Muscle of leg (tissue), 11 donors: ENCODE results near the gene PPP1R3E. TPM values are rescaled to one million over a fixed set of nuclear protein-coding genes. Genes with fewer than 3 reads are reported as not detected.

Experiments used
- DNase-seq: peaks from one replicate; pipeline ENCODE4 v3.0.0; 2013
- H3K27ac ChIP-seq: one replicate; pipeline ENCODE4 v1.5.1; 2013; ENCODE audit warnings: mild to moderate bottlenecking, low read length, control low read depth
- H3K27me3 ChIP-seq: one replicate; pipeline ENCODE4 v1.6.1; 2013; ENCODE audit warnings: low read length; ENCODE audit not compliant: control insufficient read depth, insufficient read depth
- H3K36me3 ChIP-seq: one replicate; pipeline ENCODE4 v1.6.1; 2013; ENCODE audit warnings: low read length; ENCODE audit not compliant: control insufficient read depth, insufficient read depth
- H3K4me1 ChIP-seq: one replicate; pipeline ENCODE4 v1.6.1; 2013; ENCODE audit warnings: low read length; ENCODE audit not compliant: control insufficient read depth, insufficient read depth
- H3K4me3 ChIP-seq: one replicate; pipeline ENCODE4 v1.5.1; 2013; ENCODE audit warnings: low read length, control low read depth
- H3K9me3 ChIP-seq: replicated peaks from 2 replicates; pipeline ENCODE4 v1.6.1; 2013; ENCODE audit warnings: low read depth, low read length; ENCODE audit not compliant: control insufficient read depth
- WGBS: methylation state at CpG from one replicate; pipeline ENCODE4 v1.1.5; 2013; ENCODE audit warnings: missing lambda C conversion rate; ENCODE audit not compliant: insufficient coverage; 5-methylcytosine and 5-hydroxymethylcytosine counted together
- polyA plus RNA-seq, 8 donors: library from polyadenylated mRNA; unstranded; fragments of 120-200 nt; gene quantifications; one replicate each; pipeline versions ENCODE4 v1.2.1 to v1.2.3, GENCODE V29; 2013; ENCODE audit warnings: inconsistent platforms in 1 of 8, low replicate concordance in 1 of 8; ENCODE audit not compliant: insufficient read length in 8 of 8, insufficient read depth in 1 of 8
- total RNA-seq: library from RNA; stranded (reverse); fragments of 120-200 nt; gene quantifications from one replicate; pipeline ENCODE4 v1.2.4, GENCODE V29; 2013

Gene PPP1R3E
- total and polyA plus RNA-seq, 9 donors = 7.5 to 19.2 (median 12.0) TPM

GRCh38 chr14:23249824-23250223 lies 52.8 kb downstream of the PPP1R3E start:
- whole genome bisulfite sequencing = 94% methylated on average over 2 of the region's 6 CpGs
- no peaks in the 10 kb centered on the region for H3K36me3 ChIP-seq
- H3K27ac ChIP-seq = no peak overlapping the region
- no peak overlapping the region for H3K4me3 ChIP-seq
- no peaks in the 10 kb centered on the region for H3K9me3 ChIP-seq
- peaks cover 2% of the 10 kb centered on the region for H3K27me3 ChIP-seq
- DNase-seq = no peak
- no peaks in the 10 kb centered on the region for H3K4me1 ChIP-seq

GRCh38 chr14:23248601-23249000 lies 54.1 kb downstream of the PPP1R3E start:
- Histone ChIP-seq H3K4me1 (no peaks in the 10 kb centered on the region), H3K36me3 (no peaks in the 10 kb centered on the region), H3K9me3 (no peaks in the 10 kb centered on the region), H3K4me3 (no peak overlapping the region), H3K27me3 (peaks cover 2% of the 10 kb centered on the region), H3K27ac (no peak overlapping the region)
- no peak for DNase-seq
- no CpG with 5 or more reads among the region's 7 CpGs for WGBS

Other genes starting within 250 kb of the PPP1R3E start
- gene CDH24, start 245.3 kb downstream of the PPP1R3E start, total RNA-seq = 2.1 TPM
- gene CDH24, start 245.3 kb downstream of the PPP1R3E start, polyA plus RNA-seq = 1 to 10 TPM; 3.0 to 6.8 (median 5.0) TPM
- gene ACIN1, start 207.7 kb downstream of the PPP1R3E start, total RNA-seq = 72.5 TPM
- gene ACIN1, start 207.7 kb downstream of the PPP1R3E start, polyA plus RNA-seq = 100 to 1,000 TPM; 121 to 157 (median 135) TPM
- gene C14orf119, start 207.4 kb downstream of the PPP1R3E start, total RNA-seq = 46.0 TPM
- gene C14orf119, start 207.4 kb downstream of the PPP1R3E start, polyA plus RNA-seq = 10 to 100 TPM; 47.4 to 68.2 (median 54.6) TPM
- not detected for gene CIROP, start 197.9 kb downstream of the PPP1R3E start, total RNA-seq
- gene CIROP, start 197.9 kb downstream of the PPP1R3E start, polyA plus RNA-seq = not detected
- 0.13 TPM for gene CEBPE, start 183.6 kb downstream of the PPP1R3E start, total RNA-seq
- under 1 TPM; 0.12 to 0.33 (median 0.16) TPM for gene CEBPE, start 183.6 kb downstream of the PPP1R3E start, polyA plus RNA-seq
- 4.2 TPM for gene SLC7A8, start 119.2 kb downstream of the PPP1R3E start, total RNA-seq
- gene SLC7A8, start 119.2 kb downstream of the PPP1R3E start, polyA plus RNA-seq = 10 to 100 TPM in 2 of 8 donors, 1 to 10 TPM in 6; 2.6 to 10.6 (median 5.0) TPM
- gene RNF212B, start 64.9 kb downstream of the PPP1R3E start, total RNA-seq = not detected
- gene RNF212B, start 64.9 kb downstream of the PPP1R3E start, polyA plus RNA-seq = under 1 TPM in 1 of 8 donors, not detected in 7; 0.52 TPM
- gene HOMEZ, start 16.7 kb downstream of the PPP1R3E start, total RNA-seq = 8.6 TPM
- gene HOMEZ, start 16.7 kb downstream of the PPP1R3E start, polyA plus RNA-seq = 10 to 100 TPM in 5 of 8 donors, 1 to 10 TPM in 3; 8.9 to 12.6 (median 11.1) TPM
- gene BCL2L2, start 4.0 kb upstream of the PPP1R3E start, total RNA-seq = 15.1 TPM
- 10 to 100 TPM; 26.1 to 39.3 (median 31.6) TPM for gene BCL2L2, start 4.0 kb upstream of the PPP1R3E start, polyA plus RNA-seq
- gene PABPN1, start 18.6 kb upstream of the PPP1R3E start, total RNA-seq = 58.2 TPM
- gene PABPN1, start 18.6 kb upstream of the PPP1R3E start, polyA plus RNA-seq = 100 to 1,000 TPM; 103 to 134 (median 123) TPM
- 15.5 TPM for gene SLC22A17, start 50.0 kb upstream of the PPP1R3E start, total RNA-seq
- 10 to 100 TPM; 18.2 to 26.8 (median 20.3) TPM for gene SLC22A17, start 50.0 kb upstream of the PPP1R3E start, polyA plus RNA-seq
- gene EFS, start 62.3 kb upstream of the PPP1R3E start, total RNA-seq = 20.8 TPM
- 10 to 100 TPM; 35.1 to 51.4 (median 45.4) TPM for gene EFS, start 62.3 kb upstream of the PPP1R3E start, polyA plus RNA-seq
- not detected for gene IL25, start 70.0 kb upstream of the PPP1R3E start, total RNA-seq
- not detected for gene IL25, start 70.0 kb upstream of the PPP1R3E start, polyA plus RNA-seq
- gene CMTM5, start 74.2 kb upstream of the PPP1R3E start, total RNA-seq = 1.1 TPM
- 1 to 10 TPM in 6 of 8 donors, under 1 TPM in 2; 0.88 to 4.5 (median 2.5) TPM for gene CMTM5, start 74.2 kb upstream of the PPP1R3E start, polyA plus RNA-seq
- gene MYH6, start 105.4 kb upstream of the PPP1R3E start, total RNA-seq = 0.66 TPM
- 1 to 10 TPM; 3.4 to 7.2 (median 4.4) TPM for gene MYH6, start 105.4 kb upstream of the PPP1R3E start, polyA plus RNA-seq
- 124 TPM for gene MYH7, start 132.8 kb upstream of the PPP1R3E start, total RNA-seq
- gene MYH7, start 132.8 kb upstream of the PPP1R3E start, polyA plus RNA-seq = 100 to 1,000 TPM; 345 to 948 (median 605) TPM
- 45.8 TPM for gene NGDN, start 166.8 kb upstream of the PPP1R3E start, total RNA-seq
- gene NGDN, start 166.8 kb upstream of the PPP1R3E start, polyA plus RNA-seq = 10 to 100 TPM; 37.0 to 46.9 (median 39.6) TPM
- 0.35 TPM for gene ZFHX2, start 248.9 kb upstream of the PPP1R3E start, total RNA-seq
- 1 to 10 TPM; 1.2 to 2.5 (median 1.8) TPM for gene ZFHX2, start 248.9 kb upstream of the PPP1R3E start, polyA plus RNA-seq